Activated T-cell treated with anti-CD3 and anti-CD28 coated beads for 1 hour (primary cell): ENCODE data around the gene PRIM1.
"Not testable (repeated sequence)": the region's sequence is repeated elsewhere in the genome, so short reads cannot be mapped to it uniquely, and the experiment has no call there.

Source experiments
- DNase-seq: peaks from one replicate; pipeline ENCODE4 v3.0.0-alpha.2; 2020; ENCODE audit warnings: low read depth

Gene PRIM1

GRCh38 chr12:56760460-56760859 lies 8.3 kb upstream of the PRIM1 start:
- DNase-seq, result no peak

GRCh38 chr12:56759263-56759908 lies 7.3 kb upstream of the PRIM1 start:
- DNase-seq, result no peak

GRCh38 chr12:56758728-56759262 lies 6.7 kb upstream of the PRIM1 start:
- no peak for DNase-seq

- DNase-seq, result not testable (repeated sequence)
These were observed 5.8 kb upstream of the PRIM1 start for GRCh38 chr12:56757971-56758370.

GRCh38 chr12:56753566-56753965 lies 1.4 kb upstream of the PRIM1 start:
- no peak for DNase-seq

- not testable (repeated sequence) for DNase-seq
These were observed 1.5 kb downstream of the PRIM1 start for GRCh38 chr12:56750596-56750995.

GRCh38 chr12:56749853-56750252 lies 2.3 kb downstream of the PRIM1 start:
- no peak for DNase-seq

- no peak for DNase-seq
These were observed 2.8 kb downstream of the PRIM1 start for GRCh38 chr12:56749359-56749758.

GRCh38 chr12:56728139-56728861 lies 23.8 kb downstream of the PRIM1 start:
- DNase-seq, result no peak

- not testable (repeated sequence) for DNase-seq
These were observed 25.9 kb downstream of the PRIM1 start for GRCh38 chr12:56726196-56726675.

- DNase-seq, result no peak
These were observed 26.4 kb downstream of the PRIM1 start for GRCh38 chr12:56725723-56726102.

- peak; percentile 93 for DNase-seq
These were observed 27.0 kb downstream of the PRIM1 start, which contains the start of gene NACA for GRCh38 chr12:56724972-56725722. TSS of gene NACA (minus strand) at chr12:56725299. CDS start at chr12:56724521, 778 bp downstream.

GRCh38 chr12:56724701-56724971 lies 27.5 kb downstream of the PRIM1 start:
- no peak for DNase-seq

- no peak for DNase-seq
These were observed 28.0 kb downstream of the PRIM1 start for GRCh38 chr12:56723889-56724700.

GRCh38 chr12:56723352-56723751 lies 28.8 kb downstream of the PRIM1 start:
- no peak for DNase-seq

- no peak for DNase-seq
These were observed 29.3 kb downstream of the PRIM1 start for GRCh38 chr12:56722832-56723231.

GRCh38 chr12:56721721-56722120 lies 30.4 kb downstream of the PRIM1 start:
- no peak for DNase-seq

GRCh38 chr12:56721216-56721615 lies 30.9 kb downstream of the PRIM1 start:
- no peak for DNase-seq

- no peak for DNase-seq
These were observed 31.4 kb downstream of the PRIM1 start for GRCh38 chr12:56720731-56721151.

- DNase-seq, result no peak
These were observed 33.1 kb downstream of the PRIM1 start for GRCh38 chr12:56719056-56719455.

- no peak for DNase-seq
These were observed 33.5 kb downstream of the PRIM1 start for GRCh38 chr12:56718636-56719035.

- DNase-seq, result no peak
These were observed 34.0 kb downstream of the PRIM1 start for GRCh38 chr12:56718149-56718548.
